NT2/D1 (cell line): Measurements from ENCODE around the gene LEMD1.

ENCODE experiments used
- SUZ12 ChIP-seq: IDR thresholded peaks from 2 replicates; pipeline ENCODE4 v1.6.1; 2011; ENCODE audit not compliant: insufficient read length, insufficient read depth; ENCODE audit errors: extremely low read depth
- YY1 ChIP-seq: IDR thresholded peaks from 2 replicates; pipeline ENCODE4 v1.6.1; 2011; ENCODE audit not compliant: insufficient read length, insufficient read depth

DNA sequence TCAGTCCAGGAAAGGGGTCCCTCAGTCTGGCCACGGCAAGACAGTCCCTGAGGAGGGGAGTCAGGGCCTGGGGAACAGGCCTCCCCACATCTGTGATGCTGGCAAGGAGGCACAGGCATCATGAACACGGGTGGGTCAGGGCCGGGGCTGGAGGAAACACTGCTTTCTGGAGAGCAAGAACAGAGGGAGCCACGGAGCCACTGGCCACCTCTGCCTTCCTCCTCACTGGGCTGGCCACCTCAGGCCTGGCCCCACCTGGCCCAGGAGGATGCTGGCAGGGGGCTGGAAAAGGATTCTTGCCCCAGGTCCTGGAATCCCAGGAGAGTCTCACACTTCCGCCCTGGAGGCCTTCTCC lies 18.2 kb upstream of the LEMD1 start:
- TF ChIP-seq YY1 (no peak), SUZ12 (no peak)
